Upper lobe of left lung (tissue), 6 donors: ENCODE results near the gene SPRR1A. TPM values are rescaled to one million over a fixed set of nuclear protein-coding genes. Genes with fewer than 3 reads are reported as not detected.

Experiments
- ATAC-seq, 2 donors: fragments of 200-7000 bp; cut with Tn5 transposase; one replicate each; pipeline ENCODE4 v1.9.1; 2022; ENCODE audit warnings: mild to moderate bottlenecking in 2 of 2, moderate library complexity in 2 of 2; ENCODE audit not compliant: low FRiP score in 2 of 2
- DNase-seq, 2 donors: peaks; one replicate each; pipeline ENCODE4 v3.0.0-alpha.2; 2019 to 2020
- H3K27ac ChIP-seq, 4 donors: fragments of 200-600 bp; sonication (generic); one replicate each; pipeline ENCODE4 v1.5.1; 2016 to 2019
- H3K27me3 ChIP-seq, 4 donors: fragments of 200-600 bp; sonication (generic); one replicate each; pipeline ENCODE4 v1.5.1; 2017 to 2019
- H3K36me3 ChIP-seq, 4 donors: fragments of 200-600 bp; sonication (generic); one replicate each; pipeline ENCODE4 v1.5.1; 2016 to 2019
- H3K4me1 ChIP-seq, 4 donors: fragments of 200-600 bp; sonication (generic); one replicate each; pipeline ENCODE4 v1.5.1; 2018 to 2019
- H3K4me3 ChIP-seq, 4 donors: fragments of 200-600 bp; sonication (generic); one replicate each; pipeline ENCODE4 v1.5.1; 2017 to 2019; ENCODE audit warnings: mild to moderate bottlenecking in 2 of 4, moderate library complexity in 1 of 4
- H3K9me3 ChIP-seq, 4 donors: fragments of 200-600 bp; sonication (generic); one replicate each; pipeline ENCODE4 v1.5.1; 2018 to 2019
- EP300 ChIP-seq, 4 donors: sonication (generic); formaldehyde crosslinking; IDR thresholded peaks; one replicate each; pipeline ENCODE4 v1.5.1; 2017; ENCODE audit warnings: antibody characterized with exemption in 4 of 4, control low read depth in 2 of 4
- POLR2A ChIP-seq, 4 donors: fragments of 450-650 bp; IDR thresholded peaks; one replicate each; pipeline ENCODE4 v1.5.1; 2016 to 2017; ENCODE audit warnings: antibody characterized with exemption in 4 of 4, mild to moderate bottlenecking in 2 of 4
- POLR2AphosphoS5 ChIP-seq, 2 donors: sonication (generic); formaldehyde crosslinking; IDR thresholded peaks; one replicate each; pipeline ENCODE4 v1.5.1; 2017; ENCODE audit warnings: antibody characterized with exemption in 2 of 2
- WGBS, 2 donors: methylation state at CpG; one replicate each; pipeline ENCODE4 v1.1.5; 2017 to 2018; 5-methylcytosine and 5-hydroxymethylcytosine counted together
- total RNA-seq, 6 donors: library from RNA; depleted of rRNA in 4 of 6; stranded (reverse); fragments of >200 nt in 4 of 6; gene quantifications; one replicate each; pipeline versions ENCODE4 v1.1.0 to v1.2.1, GENCODE V29; 2016 to 2021
- TF ChIP-seq, protein P1 (sequence below), 6 experiments: fragments of 450-650 bp in 4 of 6; fragments of 200-600 bp in 2 of 6; sonication (generic) in 2 of 6; IDR thresholded peaks; one replicate each; pipeline ENCODE4 v1.5.1; 2016 to 2019; ENCODE audit warnings: antibody characterized with exemption in 6 of 6
- donor health status: DM: no; HTN: no; CAD: no; lungs with moderate emphysema.
- donor health status: DM: no; HTN: yes; CAD: no; lungs with severe emphysema.

Gene SPRR1A
- total RNA-seq, 6 donors from 2014 or later = not detected

GRCh38 chr1:152993186-152993585 lies 9.3 kb downstream of the SPRR1A start:
- 79 to 84% methylated on average over 6 of the region's 6 CpGs for WGBS, 2 donors

GRCh38 chr1:152995842-152996241 lies 12.0 kb downstream of the SPRR1A start:
- WGBS, 2 donors = 26 to 28% methylated on average over 1 of the region's 1 CpG
- H3K27me3 ChIP-seq = no peaks in the 10 kb centered on the region
- H3K9me3 ChIP-seq = no peaks in the 10 kb centered on the region
- no peaks in the 10 kb centered on the region for H3K36me3 ChIP-seq
- DNase-seq = no peak
- H3K4me3 ChIP-seq = no peak overlapping the region
- H3K4me1 ChIP-seq = no peaks in the 10 kb centered on the region
- no peak for ATAC-seq
- no peak overlapping the region for H3K27ac ChIP-seq
- TF ChIP-seq POLR2AphosphoS5 (IDR thresholded peaks at IDR 0.05) (no peak), POLR2A (IDR thresholded peaks at IDR 0.05) (no peak), EP300 (IDR thresholded peaks at IDR 0.05) (no peak)
- TF ChIP-seq, protein P1, sequence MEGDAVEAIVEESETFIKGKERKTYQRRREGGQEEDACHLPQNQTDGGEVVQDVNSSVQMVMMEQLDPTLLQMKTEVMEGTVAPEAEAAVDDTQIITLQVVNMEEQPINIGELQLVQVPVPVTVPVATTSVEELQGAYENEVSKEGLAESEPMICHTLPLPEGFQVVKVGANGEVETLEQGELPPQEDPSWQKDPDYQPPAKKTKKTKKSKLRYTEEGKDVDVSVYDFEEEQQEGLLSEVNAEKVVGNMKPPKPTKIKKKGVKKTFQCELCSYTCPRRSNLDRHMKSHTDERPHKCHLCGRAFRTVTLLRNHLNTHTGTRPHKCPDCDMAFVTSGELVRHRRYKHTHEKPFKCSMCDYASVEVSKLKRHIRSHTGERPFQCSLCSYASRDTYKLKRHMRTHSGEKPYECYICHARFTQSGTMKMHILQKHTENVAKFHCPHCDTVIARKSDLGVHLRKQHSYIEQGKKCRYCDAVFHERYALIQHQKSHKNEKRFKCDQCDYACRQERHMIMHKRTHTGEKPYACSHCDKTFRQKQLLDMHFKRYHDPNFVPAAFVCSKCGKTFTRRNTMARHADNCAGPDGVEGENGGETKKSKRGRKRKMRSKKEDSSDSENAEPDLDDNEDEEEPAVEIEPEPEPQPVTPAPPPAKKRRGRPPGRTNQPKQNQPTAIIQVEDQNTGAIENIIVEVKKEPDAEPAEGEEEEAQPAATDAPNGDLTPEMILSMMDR (IDR thresholded peaks at IDR 0.05) = no peak

More at GRCh38 chr1:152993186-152993585, 9.3 kb downstream of the SPRR1A start:
- DNase-seq = peak in 1 of 2 donors; percentile 5
- TF ChIP-seq EP300 (IDR thresholded peaks at IDR 0.05) = no peak
- TF ChIP-seq, protein P1 (IDR thresholded peaks at IDR 0.05) = no peak
- no peak for TF ChIP-seq POLR2A (IDR thresholded peaks at IDR 0.05)
- TF ChIP-seq POLR2AphosphoS5 (IDR thresholded peaks at IDR 0.05) = no peak
- no peaks in the 10 kb centered on the region for H3K9me3 ChIP-seq
- no peaks in the 10 kb centered on the region for H3K27me3 ChIP-seq
- no peaks in the 10 kb centered on the region for H3K36me3 ChIP-seq
- no peak overlapping the region for H3K27ac ChIP-seq
- H3K4me3 ChIP-seq = no peak overlapping the region
- ATAC-seq = no peak
- no peaks in the 10 kb centered on the region for H3K4me1 ChIP-seq

- H3K4me1 ChIP-seq = no peaks in the 10 kb centered on the region
- H3K9me3 ChIP-seq = no peaks in the 10 kb centered on the region
- no peak for ATAC-seq
- no peaks in the 10 kb centered on the region for H3K36me3 ChIP-seq
- no peak overlapping the region for H3K27ac ChIP-seq
- no peak for DNase-seq
- H3K27me3 ChIP-seq = no peaks in the 10 kb centered on the region
- TF ChIP-seq EP300 (IDR thresholded peaks at IDR 0.05) = no peak
- no peak for TF ChIP-seq POLR2A (IDR thresholded peaks at IDR 0.05)
- TF ChIP-seq POLR2AphosphoS5 (IDR thresholded peaks at IDR 0.05) = no peak
- TF ChIP-seq, protein P1 (IDR thresholded peaks at IDR 0.05) = no peak
- H3K4me3 ChIP-seq = no peak overlapping the region
- WGBS, 2 donors = 22 to 32% methylated on average over 5 of the region's 5 CpGs
These were observed 12.9 kb downstream of the SPRR1A start for GRCh38 chr1:152996633-152997400.

- ATAC-seq = no peak
- no peak for DNase-seq
- no peaks in the 10 kb centered on the region for H3K27me3 ChIP-seq
- no peaks in the 10 kb centered on the region for H3K36me3 ChIP-seq
- no peaks in the 10 kb centered on the region for H3K4me1 ChIP-seq
- 47 to 48% methylated on average over 7 of the region's 7 CpGs for WGBS, 2 donors
- no peaks in the 10 kb centered on the region for H3K9me3 ChIP-seq
- H3K4me3 ChIP-seq = no peak overlapping the region
- TF ChIP-seq EP300 (IDR thresholded peaks at IDR 0.05) (no peak), POLR2AphosphoS5 (IDR thresholded peaks at IDR 0.05) (no peak), POLR2A (IDR thresholded peaks at IDR 0.05) (no peak)
- TF ChIP-seq, protein P1 (IDR thresholded peaks at IDR 0.05) = no peak
- no peak overlapping the region for H3K27ac ChIP-seq
These were observed 14.0 kb downstream of the SPRR1A start for GRCh38 chr1:152997901-152998300.

DNA sequence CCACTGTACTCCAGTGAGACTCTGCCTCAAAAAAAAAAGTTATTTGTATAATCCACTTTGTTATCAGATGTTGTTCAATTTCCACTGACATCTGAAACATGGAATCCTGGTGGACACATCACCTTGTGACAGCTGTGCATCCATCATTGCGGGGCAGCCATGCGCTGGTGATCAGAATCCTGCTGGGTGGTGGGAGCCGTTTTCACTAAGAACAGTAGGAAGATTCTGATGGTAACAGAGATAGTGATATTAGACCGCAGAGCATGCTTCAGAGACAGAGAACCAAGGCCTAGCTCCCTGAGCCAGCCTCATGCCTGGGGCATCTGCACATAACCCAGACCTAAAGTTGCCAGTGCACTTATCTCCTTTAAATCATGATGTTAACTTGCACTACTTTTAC lies 14.6 kb downstream of the SPRR1A start:
- ATAC-seq (no peak), DNase-seq (no peak)
- no peaks in the 10 kb centered on the region for H3K27me3 ChIP-seq
- WGBS, 2 donors = 67 to 76% methylated on average over 4 of the region's 4 CpGs
- H3K4me1 ChIP-seq = no peaks in the 10 kb centered on the region
- no peaks in the 10 kb centered on the region for H3K9me3 ChIP-seq
- no peak overlapping the region for H3K27ac ChIP-seq
- TF ChIP-seq, protein P1 (IDR thresholded peaks at IDR 0.05) = no peak
- TF ChIP-seq EP300 (IDR thresholded peaks at IDR 0.05) (no peak), POLR2AphosphoS5 (IDR thresholded peaks at IDR 0.05) (no peak), POLR2A (IDR thresholded peaks at IDR 0.05) (no peak)
- no peak overlapping the region for H3K4me3 ChIP-seq
- H3K36me3 ChIP-seq = no peaks in the 10 kb centered on the region
